ENCODE measurements around the gene BCL2L11.

- TF ChIP-seq EP300 (IDR thresholded peaks at IDR 0.05) (no peak), CTCF (IDR thresholded peaks at IDR 0.05) (no peak), POLR2A (IDR thresholded peaks at IDR 0.05) (no peak), POLR2AphosphoS5 (IDR thresholded peaks at IDR 0.05) (no peak)
Measured at GRCh38 chr2:111145951-111146350, 25.2 kb downstream of the BCL2L11 start.
